Gastroesophageal sphincter (tissue), 4 donors: ENCODE data around the gene RGS11. TPM values are rescaled to one million over a fixed set of nuclear protein-coding genes. Genes with fewer than 3 reads are reported as not detected.

Source experiments
- ATAC-seq: fragments of 150-250 bp; one replicate; pipeline ENCODE4 v1.9.1; 2016; ENCODE audit warnings: mild to moderate bottlenecking, moderate library complexity
- H3K27ac ChIP-seq, 4 donors: fragments of 200-600 bp; sonication (generic) in 3 of 4; 1 replicate in 3 of 4; 2 replicates in 1 of 4; pipeline ENCODE4 v1.5.1; 2016 to 2019
- H3K27me3 ChIP-seq: fragments of 200-600 bp; sonication (generic); one replicate; pipeline ENCODE4 v1.5.1; 2019
- H3K36me3 ChIP-seq, 2 donors: fragments of 200-600 bp; sonication (generic); one replicate each; pipeline ENCODE4 v1.5.1; 2019; ENCODE audit warnings: control low read depth in 1 of 2
- H3K4me1 ChIP-seq, 3 donors: fragments of 200-600 bp; sonication (generic); 1 replicate in 2 of 3; 2 replicates in 1 of 3; pipeline ENCODE4 v1.5.1; 2016 to 2019; ENCODE audit warnings: control low read depth in 2 of 3
- H3K4me3 ChIP-seq, 2 donors: fragments of 200-600 bp; sonication (generic); one replicate each; pipeline ENCODE4 v1.5.1; 2019; ENCODE audit warnings: mild to moderate bottlenecking in 1 of 2, moderate library complexity in 1 of 2
- H3K9me3 ChIP-seq, 3 donors: fragments of 200-600 bp; sonication (generic); one replicate each; pipeline ENCODE4 v1.5.1; 2017 to 2019; ENCODE audit warnings: control low read depth in 2 of 3
- EP300 ChIP-seq: sonication (generic); formaldehyde crosslinking; IDR thresholded peaks from one replicate; pipeline ENCODE4 v1.6.1; 2017; ENCODE audit warnings: antibody characterized with exemption, mild to moderate bottlenecking
- POLR2A ChIP-seq, 2 donors: fragments of 450-650 bp; IDR thresholded peaks; one replicate each; pipeline ENCODE4 v1.6.1; 2017; ENCODE audit warnings: antibody characterized with exemption in 2 of 2, mild to moderate bottlenecking in 2 of 2, moderate library complexity in 1 of 2
- POLR2AphosphoS5 ChIP-seq: sonication (generic); formaldehyde crosslinking; IDR thresholded peaks from one replicate; pipeline ENCODE4 v1.6.1; 2017; ENCODE audit warnings: antibody characterized with exemption
- WGBS, 2 donors: methylation state at CpG; one replicate each; pipeline ENCODE4 v1.1.5; 2018; ENCODE audit warnings: low coverage in 1 of 2; 5-methylcytosine and 5-hydroxymethylcytosine counted together
- total RNA-seq, 4 donors: library from RNA; depleted of rRNA; stranded (reverse); fragments of >200 nt; gene quantifications; one replicate each; pipeline ENCODE4 v1.1.0, GENCODE V29; 2016
- TF ChIP-seq, protein P1 (sequence below), 4 experiments: fragments of 200-600 bp in 2 of 4; fragments of 450-650 bp in 2 of 4; sonication (generic) in 1 of 4; IDR thresholded peaks; one replicate each; pipeline ENCODE4 v1.5.1; 2017 to 2019; ENCODE audit warnings: antibody characterized with exemption in 4 of 4, mild to moderate bottlenecking in 2 of 4, moderate library complexity in 2 of 4

Gene RGS11
- total RNA-seq, 4 donors from 2014 or later = 3.0 to 11.5 (median 10.1) TPM

- H3K4me1 ChIP-seq = no peaks in the 10 kb centered on the region
- no peaks in the 10 kb centered on the region for H3K9me3 ChIP-seq
- H3K36me3 ChIP-seq = peaks cover 0 to 66% of the 10 kb centered on the region in 2 donors
- TF ChIP-seq POLR2AphosphoS5 (no peak), EP300 (no peak), POLR2A (IDR thresholded peaks at IDR 0.05) (no peak)
- TF ChIP-seq, protein P1, sequence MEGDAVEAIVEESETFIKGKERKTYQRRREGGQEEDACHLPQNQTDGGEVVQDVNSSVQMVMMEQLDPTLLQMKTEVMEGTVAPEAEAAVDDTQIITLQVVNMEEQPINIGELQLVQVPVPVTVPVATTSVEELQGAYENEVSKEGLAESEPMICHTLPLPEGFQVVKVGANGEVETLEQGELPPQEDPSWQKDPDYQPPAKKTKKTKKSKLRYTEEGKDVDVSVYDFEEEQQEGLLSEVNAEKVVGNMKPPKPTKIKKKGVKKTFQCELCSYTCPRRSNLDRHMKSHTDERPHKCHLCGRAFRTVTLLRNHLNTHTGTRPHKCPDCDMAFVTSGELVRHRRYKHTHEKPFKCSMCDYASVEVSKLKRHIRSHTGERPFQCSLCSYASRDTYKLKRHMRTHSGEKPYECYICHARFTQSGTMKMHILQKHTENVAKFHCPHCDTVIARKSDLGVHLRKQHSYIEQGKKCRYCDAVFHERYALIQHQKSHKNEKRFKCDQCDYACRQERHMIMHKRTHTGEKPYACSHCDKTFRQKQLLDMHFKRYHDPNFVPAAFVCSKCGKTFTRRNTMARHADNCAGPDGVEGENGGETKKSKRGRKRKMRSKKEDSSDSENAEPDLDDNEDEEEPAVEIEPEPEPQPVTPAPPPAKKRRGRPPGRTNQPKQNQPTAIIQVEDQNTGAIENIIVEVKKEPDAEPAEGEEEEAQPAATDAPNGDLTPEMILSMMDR (IDR thresholded peaks at IDR 0.05) = no peak
- ATAC-seq = no peak
- no peaks in the 10 kb centered on the region for H3K27me3 ChIP-seq
- no peak overlapping the region for H3K27ac ChIP-seq
- 66 to 79% methylated on average over 4 to 11 of the region's 14 CpGs for WGBS, 2 donors
- no peak overlapping the region for H3K4me3 ChIP-seq
Observed at GRCh38 chr16:314795-315299, 39.1 kb upstream of the RGS11 start.

GRCh38 chr16:314351-314750 lies 38.6 kb upstream of the RGS11 start:
- no peak for ATAC-seq
- no peaks in the 10 kb centered on the region for H3K9me3 ChIP-seq
- WGBS, 2 donors = 95 to 100% methylated on average over 6 to 10 of the region's 16 CpGs
- no peaks in the 10 kb centered on the region for H3K4me1 ChIP-seq
- H3K27me3 ChIP-seq = no peaks in the 10 kb centered on the region
- no peak overlapping the region for H3K4me3 ChIP-seq
- H3K27ac ChIP-seq = no peak overlapping the region
- TF ChIP-seq EP300 (no peak), POLR2A (IDR thresholded peaks at IDR 0.05) (no peak), POLR2AphosphoS5 (no peak)
- TF ChIP-seq, protein P1 (IDR thresholded peaks at IDR 0.05) = no peak
- peaks cover 0 to 67% of the 10 kb centered on the region in 2 donors for H3K36me3 ChIP-seq

DNA sequence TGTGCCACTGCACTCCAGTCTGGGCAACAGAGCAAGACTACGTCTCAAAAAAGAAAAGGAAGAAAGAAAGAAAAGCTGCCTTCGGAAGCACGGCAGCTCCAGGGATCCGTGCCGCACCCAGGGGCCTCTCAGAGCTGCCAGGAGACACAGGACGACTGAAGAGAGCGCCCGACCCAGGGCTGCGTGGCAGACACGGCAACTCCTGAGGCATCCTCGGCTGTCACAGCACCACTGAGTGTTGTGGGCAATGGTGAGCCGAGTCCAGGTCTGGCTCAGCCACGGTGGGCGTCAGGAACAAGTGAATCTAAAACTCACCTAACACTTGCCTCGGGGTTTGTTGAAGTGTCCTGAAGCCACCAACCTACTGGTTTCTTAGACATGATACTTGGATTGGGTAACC lies 36.0 kb upstream of the RGS11 start:
- WGBS, 2 donors = 82 to 85% methylated on average over 3 to 10 of the region's 15 CpGs
- Histone ChIP-seq H3K36me3 (peaks cover 0 to 76% of the 10 kb centered on the region in 2 donors), H3K27ac (no peak overlapping the region), H3K4me1 (no peaks in the 10 kb centered on the region), H3K9me3 (no peaks in the 10 kb centered on the region), H3K27me3 (no peaks in the 10 kb centered on the region), H3K4me3 (no peak overlapping the region)
- TF ChIP-seq, protein P1 (IDR thresholded peaks at IDR 0.05) = no peak
- TF ChIP-seq POLR2A (IDR thresholded peaks at IDR 0.05) = no peak
- TF ChIP-seq EP300 = no peak
- TF ChIP-seq POLR2AphosphoS5 = no peak
- ATAC-seq = no peak

- no peaks in the 10 kb centered on the region for H3K9me3 ChIP-seq
- no peak overlapping the region for H3K4me3 ChIP-seq
- 33% methylated on average over 1 of the region's 7 CpGs; no CpG with 5 or more reads in 1 of the 2 donors for WGBS, 2 donors
- ATAC-seq = no peak
- H3K4me1 ChIP-seq = no peaks in the 10 kb centered on the region
- no peak overlapping the region for H3K27ac ChIP-seq
- TF ChIP-seq, protein P1 (IDR thresholded peaks at IDR 0.05) = no peak
- TF ChIP-seq POLR2AphosphoS5 = no peak
- no peak for TF ChIP-seq EP300
- TF ChIP-seq POLR2A (IDR thresholded peaks at IDR 0.05) = no peak
- H3K27me3 ChIP-seq = no peaks in the 10 kb centered on the region
- peaks cover 0 to 85% of the 10 kb centered on the region in 2 donors for H3K36me3 ChIP-seq
Observed at GRCh38 chr16:309476-309875, 33.7 kb upstream of the RGS11 start.

- no peak overlapping the region for H3K27ac ChIP-seq
- no peaks in the 10 kb centered on the region for H3K4me1 ChIP-seq
- H3K27me3 ChIP-seq = no peaks in the 10 kb centered on the region
- no peak for ATAC-seq
- H3K36me3 ChIP-seq = peaks cover 0 to 85% of the 10 kb centered on the region in 2 donors
- H3K4me3 ChIP-seq = no peak overlapping the region
- WGBS, 2 donors = 92% methylated on average over 4 of the region's 21 CpGs; no CpG with 5 or more reads in 1 of the 2 donors
- no peaks in the 10 kb centered on the region for H3K9me3 ChIP-seq
- no peak for TF ChIP-seq POLR2AphosphoS5
- TF ChIP-seq POLR2A (IDR thresholded peaks at IDR 0.05) = no peak
- TF ChIP-seq EP300 = no peak
- TF ChIP-seq, protein P1 (IDR thresholded peaks at IDR 0.05) = no peak
Observed at GRCh38 chr16:307691-308312, 32.1 kb upstream of the RGS11 start.
